CD14-positive monocyte (primary cell): ENCODE data around the gene METTL24. TPM values are rescaled to one million over a fixed set of nuclear protein-coding genes. Genes with fewer than 3 reads are reported as not detected.
"Not testable (repeated sequence)": the region's sequence is repeated elsewhere in the genome, so short reads cannot be mapped to it uniquely, and the experiment has no call there.

ENCODE experiments used
- DNase-seq, 3 donors: peaks; one replicate each; pipeline ENCODE4 v3.0.0-alpha.2; 2011 to 2022
- H2AFZ ChIP-seq: 2 replicates; pipeline ENCODE4 v1.6.0; 2012; ENCODE audit warnings: mild to moderate bottlenecking, low read depth, low read length, inconsistent platforms; ENCODE audit not compliant: insufficient read depth, poor library complexity, severe bottlenecking
- H3K27ac ChIP-seq, 2 donors: 1 replicate in 1 of 2; 2 replicates in 1 of 2; pipeline ENCODE4 v1.5.1; 2012 to 2013; ENCODE audit warnings: low read length in 2 of 2, control low read depth in 1 of 2, inconsistent platforms in 1 of 2, low read depth in 1 of 2, mild to moderate bottlenecking in 1 of 2
- H3K27me3 ChIP-seq, 2 donors: one replicate each; pipeline versions ENCODE4 v1.6.0 to v1.6.1; 2011 to 2013; ENCODE audit warnings: low read length in 2 of 2; ENCODE audit not compliant: control insufficient read depth in 2 of 2, insufficient read depth in 2 of 2
- H3K36me3 ChIP-seq, 2 donors: replicated peaks in 1 of 2; 1 replicate in 1 of 2; 2 replicates in 1 of 2; pipeline versions ENCODE4 v1.5.1 to v1.6.1; 2012 to 2013; ENCODE audit warnings: low read length in 2 of 2, control low read depth in 1 of 2, inconsistent platforms in 1 of 2, mild to moderate bottlenecking in 1 of 2; ENCODE audit not compliant: insufficient read depth in 2 of 2, control insufficient read depth in 1 of 2
- H3K4me1 ChIP-seq, 2 donors: 1 replicate in 1 of 2; 2 replicates in 1 of 2; pipeline versions ENCODE4 v1.5.1 to v1.6.1; 2012 to 2013; ENCODE audit warnings: low read length in 2 of 2, control low read depth in 1 of 2, inconsistent platforms in 1 of 2, mild to moderate bottlenecking in 1 of 2, moderate library complexity in 1 of 2; ENCODE audit not compliant: insufficient read depth in 2 of 2, control insufficient read depth in 1 of 2
- H3K4me2 ChIP-seq: replicated peaks from 2 replicates; pipeline ENCODE3; 2012; ENCODE audit warnings: low read length, moderate library complexity, mild to moderate bottlenecking; ENCODE audit not compliant: poor library complexity, severe bottlenecking; ENCODE audit errors: extremely low read depth
- H3K4me3 ChIP-seq, 3 experiments: fragments of 200-600 bp in 1 of 3; sonication (generic) in 1 of 3; replicated peaks in 1 of 3; 1 replicate in 2 of 3; 2 replicates in 1 of 3; pipeline ENCODE4 v1.5.1; 2011 to 2013; ENCODE audit warnings: low read length in 3 of 3, mild to moderate bottlenecking in 3 of 3, control low read depth in 2 of 3, low read depth in 2 of 3, inconsistent platforms in 1 of 3, moderate library complexity in 1 of 3
- H3K79me2 ChIP-seq: 2 replicates; pipeline ENCODE4 v1.6.0; 2012; ENCODE audit warnings: mild to moderate bottlenecking, control low read depth, inconsistent platforms, low read length, moderate library complexity; ENCODE audit not compliant: insufficient read depth
- H3K9ac ChIP-seq: 2 replicates; pipeline ENCODE4 v1.6.0; 2017; ENCODE audit warnings: low read length, mild to moderate bottlenecking; ENCODE audit not compliant: insufficient read depth, poor library complexity, severe bottlenecking
- H3K9me3 ChIP-seq, 2 donors: replicated peaks in 1 of 2; 1 replicate in 1 of 2; 2 replicates in 1 of 2; pipeline versions ENCODE4 v1.5.1 to v1.6.1; 2012 to 2013; ENCODE audit warnings: low read length in 2 of 2, control low read depth in 1 of 2; ENCODE audit not compliant: control insufficient read depth in 1 of 2, insufficient read depth in 1 of 2
- H4K20me1 ChIP-seq: 2 replicates; pipeline ENCODE4 v1.6.0; 2012; ENCODE audit warnings: mild to moderate bottlenecking, low read length, control low read depth, moderate library complexity; ENCODE audit not compliant: insufficient read depth
- H3K27ac Mint-ChIP-seq, 7 donors: one replicate each; pipeline ENCODE4 v1.8.0; 2020; ENCODE audit warnings: mild to moderate bottlenecking in 7 of 7, mixed read lengths in 7 of 7, moderate library complexity in 6 of 7, inconsistent platforms in 2 of 7
- H3K27me3 Mint-ChIP-seq, 3 donors: one replicate each; pipeline ENCODE4 v1.8.0; 2021 to 2022; ENCODE audit warnings: low read depth in 3 of 3, mild to moderate bottlenecking in 3 of 3, mixed read lengths in 3 of 3, moderate library complexity in 3 of 3, inconsistent platforms in 1 of 3
- H3K36me3 Mint-ChIP-seq, 2 donors: one replicate each; pipeline ENCODE4 v1.8.0; 2020; ENCODE audit warnings: mixed read lengths in 2 of 2, inconsistent platforms in 1 of 2, mild to moderate bottlenecking in 1 of 2
- H3K4me1 Mint-ChIP-seq: one replicate; pipeline ENCODE4 v1.8.0; 2020; ENCODE audit warnings: mild to moderate bottlenecking, mixed read lengths
- H3K4me3 Mint-ChIP-seq, 2 donors: one replicate each; pipeline ENCODE4 v1.8.0; 2020; ENCODE audit warnings: mild to moderate bottlenecking in 2 of 2, mixed read lengths in 2 of 2, moderate library complexity in 1 of 2
- H3K9me3 Mint-ChIP-seq, 7 donors: one replicate each; pipeline ENCODE4 v1.8.0; 2020 to 2022; ENCODE audit warnings: mixed read lengths in 7 of 7, mild to moderate bottlenecking in 6 of 7, moderate library complexity in 6 of 7, inconsistent platforms in 2 of 7
- WGBS: methylation state at CpG from one replicate; pipeline ENCODE4 v1.1.5; 2013; ENCODE audit warnings: missing lambda C conversion rate; ENCODE audit not compliant: insufficient coverage; 5-methylcytosine and 5-hydroxymethylcytosine counted together
- intact Hi-C, 2 donors: fragments of 100-400 bp; cut with micrococcal nuclease; formaldehyde crosslinking; loops; one replicate each; pipeline versions ENCODE4 v1.15.0 to v1.15.1; 2023
- polyA plus RNA-seq, 3 donors: library from polyadenylated mRNA; depleted of rRNA in 1 of 3; unstranded in 2 of 3; stranded (reverse) in 1 of 3; fragments of 300-500 nt in 2 of 3; fragments of >200 nt in 1 of 3; fragmentation: Illumina TruSeq in 2 of 3; gene quantifications; 1 replicate in 2 of 3; 2 replicates in 1 of 3; pipeline ENCODE4 v1.2.3, GENCODE V29; 2012 to 2021
- TF ChIP-seq, protein P1 (sequence below): fragments of 200-600 bp; IDR thresholded peaks from one replicate; pipeline ENCODE4 v1.8.0; 2022; ENCODE audit warnings: antibody characterized with exemption, mild to moderate bottlenecking

The METTL24 gene
- polyA plus RNA-seq, 3 donors = not detected

DNA sequence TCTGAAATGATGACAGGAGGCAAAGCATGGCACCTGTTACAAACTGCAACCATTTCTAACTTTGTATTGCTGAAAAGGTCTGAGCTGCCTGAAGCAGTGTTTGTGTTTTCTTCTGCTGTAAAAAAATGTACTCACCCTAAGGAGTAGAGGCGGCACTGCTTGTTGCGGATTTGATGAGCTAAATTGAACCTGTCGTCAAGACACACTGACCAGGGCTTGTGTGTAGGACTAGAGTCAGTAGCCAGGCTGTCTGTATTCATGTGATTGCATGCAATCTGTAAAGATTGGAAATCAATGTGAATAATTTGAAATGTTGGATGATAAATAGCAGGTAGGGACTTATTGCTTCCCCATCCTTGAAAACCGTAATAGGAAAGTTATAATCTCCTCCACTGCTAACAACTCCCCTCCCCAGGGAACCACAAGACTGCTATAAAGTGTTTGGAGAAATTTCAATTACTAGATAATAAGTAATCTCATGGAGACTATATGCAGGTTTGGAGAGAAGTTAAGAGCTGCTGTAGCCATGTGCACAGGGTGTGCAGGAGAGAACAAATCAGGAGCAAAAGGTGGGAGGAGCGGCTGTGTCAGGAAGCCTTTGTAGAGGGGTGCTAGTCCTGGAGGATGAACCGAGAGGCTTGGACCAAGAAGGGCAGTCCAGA, 42.8 kb downstream of the METTL24 start:
- Histone ChIP-seq H3K4me2 (no peak overlapping the region), H2AFZ (no peak overlapping the region), H3K79me2 (no peaks in the 10 kb centered on the region), H3K4me1 (no peaks in the 10 kb centered on the region), H3K36me3 (no peaks in the 10 kb centered on the region), H3K27me3 (no peaks in the 10 kb centered on the region), H3K27ac (no peak overlapping the region), H4K20me1 (no peaks in the 10 kb centered on the region), H3K9ac (no peak overlapping the region), H3K9me3 (no peaks in the 10 kb centered on the region), H3K4me3 (no peak overlapping the region)
- H3K27me3 Mint-ChIP-seq = peaks cover 0 to 2% (median 0%) of the 10 kb centered on the region in 3 donors
- TF ChIP-seq, protein P1, sequence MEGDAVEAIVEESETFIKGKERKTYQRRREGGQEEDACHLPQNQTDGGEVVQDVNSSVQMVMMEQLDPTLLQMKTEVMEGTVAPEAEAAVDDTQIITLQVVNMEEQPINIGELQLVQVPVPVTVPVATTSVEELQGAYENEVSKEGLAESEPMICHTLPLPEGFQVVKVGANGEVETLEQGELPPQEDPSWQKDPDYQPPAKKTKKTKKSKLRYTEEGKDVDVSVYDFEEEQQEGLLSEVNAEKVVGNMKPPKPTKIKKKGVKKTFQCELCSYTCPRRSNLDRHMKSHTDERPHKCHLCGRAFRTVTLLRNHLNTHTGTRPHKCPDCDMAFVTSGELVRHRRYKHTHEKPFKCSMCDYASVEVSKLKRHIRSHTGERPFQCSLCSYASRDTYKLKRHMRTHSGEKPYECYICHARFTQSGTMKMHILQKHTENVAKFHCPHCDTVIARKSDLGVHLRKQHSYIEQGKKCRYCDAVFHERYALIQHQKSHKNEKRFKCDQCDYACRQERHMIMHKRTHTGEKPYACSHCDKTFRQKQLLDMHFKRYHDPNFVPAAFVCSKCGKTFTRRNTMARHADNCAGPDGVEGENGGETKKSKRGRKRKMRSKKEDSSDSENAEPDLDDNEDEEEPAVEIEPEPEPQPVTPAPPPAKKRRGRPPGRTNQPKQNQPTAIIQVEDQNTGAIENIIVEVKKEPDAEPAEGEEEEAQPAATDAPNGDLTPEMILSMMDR = no peak
- H3K4me3 Mint-ChIP-seq = no peak overlapping the region
- H3K9me3 Mint-ChIP-seq = peaks cover 0 to 1% (median 0%) of the 10 kb centered on the region in 7 donors
- H3K4me1 Mint-ChIP-seq = no peaks in the 10 kb centered on the region
- no peaks in the 10 kb centered on the region for H3K36me3 Mint-ChIP-seq
- intact Hi-C loops = no loop called here
- DNase-seq = no peak
- H3K27ac Mint-ChIP-seq = no peak overlapping the region
- 100% methylated on average over 4 of the region's 6 CpGs for WGBS

DNA sequence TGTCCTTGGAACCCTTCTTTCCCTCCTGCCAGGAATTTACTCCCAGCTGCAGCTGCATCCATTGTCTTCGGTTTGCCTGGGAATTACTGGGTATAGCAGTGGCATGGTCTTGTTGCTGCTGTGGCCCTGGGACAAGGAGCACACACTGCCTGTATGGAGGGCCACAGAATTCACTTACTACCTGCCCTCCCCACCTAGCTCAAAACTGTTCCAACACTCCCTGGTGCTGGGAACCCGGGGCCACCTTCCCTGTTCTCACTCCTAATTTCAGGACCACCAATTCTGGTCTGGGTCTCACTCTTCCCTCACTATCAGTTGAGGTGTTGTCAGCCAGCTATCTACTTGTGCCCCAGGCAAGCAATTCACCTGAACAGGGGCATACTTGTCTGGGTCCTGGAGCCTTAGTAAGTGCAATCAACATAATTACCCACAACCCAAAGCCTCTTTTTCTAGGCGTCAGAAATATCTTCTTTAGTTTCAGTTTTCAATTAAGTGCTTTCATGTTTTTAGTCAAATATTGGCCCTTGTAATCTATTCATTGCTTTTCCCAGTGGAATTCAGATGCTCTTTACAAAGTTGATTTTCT, 47.2 kb downstream of the METTL24 start:
- Histone ChIP-seq H3K27ac (no peak overlapping the region), H3K9me3 (no peaks in the 10 kb centered on the region), H2AFZ (no peak overlapping the region), H3K4me3 (no peak overlapping the region), H3K9ac (no peak overlapping the region), H3K27me3 (no peaks in the 10 kb centered on the region), H3K79me2 (no peaks in the 10 kb centered on the region), H3K36me3 (no peaks in the 10 kb centered on the region), H3K4me1 (no peaks in the 10 kb centered on the region), H3K4me2 (no peak overlapping the region), H4K20me1 (no peaks in the 10 kb centered on the region)
- TF ChIP-seq, protein P1 = no peak
- WGBS = 93% methylated on average over 1 of the region's 3 CpGs
- no peak overlapping the region for H3K27ac Mint-ChIP-seq
- intact Hi-C loops = no loop called here
- H3K36me3 Mint-ChIP-seq = no peaks in the 10 kb centered on the region
- peaks cover 0 to 2% (median under 1%) of the 10 kb centered on the region in 3 donors for H3K27me3 Mint-ChIP-seq
- no peak for DNase-seq
- peaks cover 6% of the 10 kb centered on the region for H3K4me1 Mint-ChIP-seq
- peaks cover 0 to 6% (median 5%) of the 10 kb centered on the region in 7 donors for H3K9me3 Mint-ChIP-seq
- H3K4me3 Mint-ChIP-seq = no peak overlapping the region

DNA sequence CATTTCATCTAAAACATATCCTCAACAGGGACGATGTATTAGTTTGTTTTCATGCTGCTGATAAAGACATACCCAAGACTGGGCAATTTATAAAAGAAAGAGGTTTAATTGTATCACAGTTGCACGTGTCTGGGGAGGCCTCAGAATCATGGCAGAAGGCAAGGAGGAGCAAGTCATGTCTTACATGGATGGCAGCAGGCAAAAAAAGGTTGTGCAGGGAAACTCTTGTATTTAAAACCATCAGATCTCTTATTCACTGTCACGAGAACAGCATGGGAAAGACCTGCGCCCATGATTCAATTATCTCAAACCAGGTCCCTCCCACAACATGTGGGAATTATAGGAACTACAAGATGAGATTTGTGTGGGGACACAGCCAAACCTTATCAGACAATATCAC, 48.7 kb downstream of the METTL24 start:
- H3K4me3 Mint-ChIP-seq, H3K27me3 Mint-ChIP-seq, H3K4me1 Mint-ChIP-seq, H3K9me3 Mint-ChIP-seq, H3K9ac ChIP-seq, H2AFZ ChIP-seq, H4K20me1 ChIP-seq, H3K9me3 ChIP-seq, H3K4me3 ChIP-seq, H3K36me3 ChIP-seq, DNase-seq, H3K27ac ChIP-seq, H3K4me1 ChIP-seq, H3K27ac Mint-ChIP-seq, H3K36me3 Mint-ChIP-seq, H3K79me2 ChIP-seq, H3K27me3 ChIP-seq, H3K4me2 ChIP-seq, intact Hi-C loops: not testable (repeated sequence)
- WGBS = no CpG with 5 or more reads among the region's 4 CpGs
